Stomach (tissue), 4 donors: ENCODE results near the gene GLUD2.

Source experiments
- CTCF ChIP-seq, 7 experiments: fragments of 450-650 bp in 4 of 7; fragments of 200-600 bp in 3 of 7; sonication (generic) in 3 of 7; IDR thresholded peaks; one replicate each; pipeline ENCODE4 v1.5.1; 2016 to 2019; ENCODE audit warnings: antibody characterized with exemption in 7 of 7, control low read depth in 2 of 7, mild to moderate bottlenecking in 1 of 7
- EP300 ChIP-seq: sonication (generic); formaldehyde crosslinking; IDR thresholded peaks from one replicate; pipeline ENCODE4 v1.6.1; 2017; ENCODE audit warnings: antibody characterized with exemption

- TF ChIP-seq EP300 (no peak), CTCF (IDR thresholded peaks at IDR 0.05) (no peak)
Measured at GRCh38 chrX:121000589-121000988, 46.8 kb upstream of the GLUD2 start.
